AG04450 (cell line): Measurements from ENCODE around the gene CD9. TPM values are rescaled to one million over a fixed set of nuclear protein-coding genes. Genes with fewer than 3 reads are reported as not detected.

Experiments
- CTCF ChIA-PET: fragments of 300-600, 350-600 bp; formaldehyde crosslinking; extraction: SDS; loops from one replicate; lab custom pipeline; 2022; ENCODE audit warnings: antibody characterized with exemption, inconsistent platforms; lab: Charles Lee
- POLR2A ChIA-PET: fragments of 350-600 bp; formaldehyde crosslinking; extraction: SDS; loops from one replicate; lab custom pipeline; 2021; ENCODE audit warnings: antibody characterized with exemption, inconsistent platforms; lab: Yijun Ruan, JAX
- DNase-seq: peaks from one replicate; pipeline ENCODE4 v3.0.0-alpha.2; 2011; ENCODE audit warnings: low read depth, low spot score
- H3K27ac ChIP-seq: one replicate; pipeline ENCODE4 v1.5.1; 2012; ENCODE audit warnings: low read depth, low read length, control low read depth
- H3K27me3 ChIP-seq: one replicate; pipeline ENCODE4 v1.6.0; 2012; ENCODE audit warnings: low read length; ENCODE audit not compliant: control insufficient read depth, insufficient read depth
- H3K4me3 ChIP-seq: 2 replicates; pipeline ENCODE4 v1.5.1; 2011; ENCODE audit warnings: mild to moderate bottlenecking, low read depth, low read length, control low read depth
- H3K9me3 ChIP-seq: 2 replicates; pipeline ENCODE4 v1.5.1; 2012; ENCODE audit warnings: low read length; ENCODE audit not compliant: control insufficient read depth, insufficient read depth
- CTCF ChIP-seq: IDR thresholded peaks from 2 replicates; pipeline ENCODE4 v1.5.1; 2011; ENCODE audit warnings: low read depth, low read length, control low read depth, inconsistent platforms
- polyA plus RNA-seq: library from polyadenylated mRNA; depleted of rRNA; stranded (reverse); fragments of >200 nt; gene quantifications from 2 replicates; pipeline ENCODE4 v1.2.3, GENCODE V29; 2011

CD9 gene
- polyA plus RNA-seq, 1 experiment: 177 TPM

GRCh38 chr12:6273205-6273540 lies 73.0 kb downstream of the CD9 start:
- Histone ChIP-seq H3K27ac (no peak overlapping the region), H3K4me3 (no peak overlapping the region), H3K9me3 (no peaks in the 10 kb centered on the region), H3K27me3 (no peaks in the 10 kb centered on the region)
- ChIA-PET POLR2A (interaction anchor here (0.6 kb wide), 1 partner anchor 65 kb away, joined by 4 read pairs; no protein-coding TSS in a partner anchor), CTCF (interaction anchor here (0.7 to 6.5 kb wide), 4 partner anchors 12 to 285 kb away, joined by 3 to 42 read pairs (median 6); no protein-coding TSS in a partner anchor)
- no peak for TF ChIP-seq CTCF
- DNase-seq: no peak

DNA sequence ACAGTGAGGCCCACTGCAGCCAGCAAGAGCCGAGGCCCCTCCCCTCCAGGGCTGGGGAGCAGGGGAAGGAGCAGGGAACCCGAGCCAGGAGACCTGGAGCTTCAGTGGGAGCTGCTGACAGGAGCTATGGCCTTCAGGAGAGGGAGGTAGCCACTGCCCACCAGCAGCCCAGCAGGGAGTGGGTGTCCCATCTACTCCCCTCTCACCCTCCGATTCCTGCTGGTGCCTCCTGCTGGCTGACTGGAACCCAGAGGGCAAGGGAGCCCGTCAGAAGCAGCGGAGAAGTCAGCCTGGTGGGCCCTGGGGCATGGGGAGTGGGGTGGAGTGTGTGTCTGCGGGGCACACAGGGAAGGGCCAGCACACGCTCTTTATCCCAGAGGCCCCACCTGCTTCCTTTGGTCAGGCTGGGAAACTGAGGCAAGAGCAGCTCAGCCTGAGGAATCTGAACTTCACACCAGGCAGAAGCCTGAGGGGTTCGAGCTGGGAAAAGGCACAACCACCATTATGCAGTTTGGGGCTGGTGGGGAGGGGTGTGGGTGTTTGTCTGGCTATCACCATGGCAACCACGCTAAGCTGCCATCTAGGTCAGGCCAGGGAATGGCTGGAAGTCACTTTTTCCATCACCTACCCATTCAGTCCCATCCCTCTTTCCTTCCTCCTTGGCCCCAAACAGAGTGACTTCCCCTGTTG lies 73.5 kb downstream of the CD9 start:
- no peak overlapping the region for H3K27ac ChIP-seq
- DNase-seq: no peak
- ChIA-PET POLR2A (no interaction called here), CTCF (interaction anchor here (0.7 to 6.5 kb wide), 5 partner anchors 11 to 285 kb away, joined by 3 to 42 read pairs (median 5); no protein-coding TSS in a partner anchor)
- no peaks in the 10 kb centered on the region for H3K9me3 ChIP-seq
- H3K27me3 ChIP-seq: no peaks in the 10 kb centered on the region
- no peak for TF ChIP-seq CTCF
- no peak overlapping the region for H3K4me3 ChIP-seq

- Histone ChIP-seq H3K9me3 (no peaks in the 10 kb centered on the region), H3K4me3 (no peak overlapping the region), H3K27ac (no peak overlapping the region), H3K27me3 (no peaks in the 10 kb centered on the region)
- no peak for TF ChIP-seq CTCF
- no peak for DNase-seq
- CTCF ChIA-PET: interaction anchor here (1.5 to 6.5 kb wide), 4 partner anchors 10 to 286 kb away, joined by 4 to 54 read pairs (median 24); no protein-coding TSS in a partner anchor
- POLR2A ChIA-PET: no interaction called here
These were observed 74.3 kb downstream of the CD9 start for GRCh38 chr12:6274231-6275221.

DNA sequence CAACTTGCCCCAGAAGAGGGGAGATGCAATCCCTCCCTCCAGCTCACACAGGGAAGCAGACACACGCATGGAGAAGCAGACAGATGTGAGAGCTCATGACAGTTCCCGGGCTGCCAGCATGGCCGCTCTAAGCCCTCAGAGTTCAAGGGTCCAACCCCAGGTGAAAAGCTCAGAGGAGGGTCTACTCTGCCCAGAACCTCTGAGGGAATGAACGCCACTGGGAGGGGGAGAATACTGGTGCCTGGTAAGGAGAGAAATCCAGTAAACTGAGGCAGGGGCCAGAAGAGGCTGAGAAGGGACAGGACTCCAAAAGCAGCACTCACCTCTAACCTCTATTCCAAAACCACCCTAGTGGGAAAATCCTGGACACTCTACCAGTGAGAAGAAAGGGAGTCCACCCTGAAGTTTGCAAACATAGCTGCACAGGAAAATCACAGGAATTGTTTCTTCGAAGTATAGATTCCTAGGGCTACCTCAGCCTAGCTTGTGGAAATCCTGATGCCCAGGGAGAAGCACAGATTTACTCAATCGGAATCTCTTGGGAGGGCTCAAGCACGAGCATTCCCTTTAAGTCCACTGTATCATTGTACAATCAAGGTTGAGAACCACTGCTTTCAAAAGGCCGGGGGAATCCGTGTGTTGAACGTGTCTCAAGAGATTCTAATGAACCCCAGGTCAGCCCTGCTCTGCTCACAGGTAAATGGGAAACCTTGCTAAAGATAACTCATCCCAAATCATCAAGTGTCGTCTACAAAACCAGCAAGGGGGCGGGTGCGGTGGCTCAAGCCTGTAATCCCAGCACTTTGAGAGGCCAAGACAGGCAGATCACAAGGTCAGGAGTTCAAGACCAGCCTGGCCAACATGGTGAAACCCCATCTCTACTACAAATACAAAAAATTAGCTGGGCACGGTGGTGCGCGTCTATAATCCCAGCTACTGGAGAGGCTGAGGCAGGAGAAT lies 76.0 kb downstream of the CD9 start:
- ChIA-PET POLR2A (no interaction called here), CTCF (interaction anchor here (0.7 to 6.5 kb wide), 3 partner anchors 80 to 848 kb away, joined by 3 to 54 read pairs (median 42); no protein-coding TSS in a partner anchor)
- Histone ChIP-seq H3K9me3 (no peaks in the 10 kb centered on the region), H3K27me3 (no peaks in the 10 kb centered on the region), H3K4me3 (no peak overlapping the region), H3K27ac (no peak overlapping the region)
- no peak for DNase-seq
- TF ChIP-seq CTCF: no peak
